Measurements from ENCODE around the gene CLASP1. TPM values are rescaled to one million over a fixed set of nuclear protein-coding genes. Genes with fewer than 3 reads are reported as not detected.
"Not testable (repeated sequence)": the region's sequence is repeated elsewhere in the genome, so short reads cannot be mapped to it uniquely, and the experiment has no call there.

CLASP1 gene
- total and polyA plus RNA-seq, 9 donors: 40.3 to 67.9 (median 51.7) TPM

DNA sequence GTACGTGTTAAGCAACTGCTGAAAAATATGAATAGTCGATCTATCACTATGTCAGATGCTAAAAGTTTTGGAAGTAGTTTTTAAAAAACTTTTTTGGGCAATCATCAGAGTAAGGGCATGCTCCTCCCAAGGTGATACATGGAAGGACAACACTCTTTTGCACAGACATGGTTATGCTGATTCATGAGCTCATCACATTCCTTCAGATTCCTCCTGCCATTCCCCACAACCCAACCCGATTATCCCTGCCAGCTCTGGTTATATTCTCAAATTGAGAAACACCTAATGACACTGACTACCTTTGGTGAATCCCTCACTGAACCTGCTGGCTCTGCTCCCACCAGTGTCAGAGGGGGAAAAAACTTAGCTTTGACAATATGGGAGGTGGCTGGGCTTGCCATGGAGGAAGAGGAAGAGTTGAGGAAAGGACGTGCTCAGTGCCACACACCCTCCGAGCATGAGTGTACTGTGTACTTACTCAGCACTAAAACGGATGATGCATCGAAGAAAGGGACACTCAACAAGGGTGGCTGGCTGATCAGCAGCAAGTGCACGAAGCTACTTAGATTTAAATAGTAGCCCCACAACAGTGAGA, 202.5 kb downstream of the CLASP1 start:
- 93% methylated on average over 7 of the region's 8 CpGs for WGBS (ENCODE audit: insufficient coverage)
- Histone ChIP-seq H3K36me3 (ENCODE audit: control insufficient read depth, insufficient read depth, low read length) (peaks cover 47% of the 10 kb centered on the region), H3K4me1 (ENCODE audit: control insufficient read depth, insufficient read depth, low read length) (no peaks in the 10 kb centered on the region), H3K9me3 (replicated peaks; ENCODE audit: control insufficient read depth, low read depth, low read length) (no peaks in the 10 kb centered on the region), H3K4me3 (ENCODE audit: low read length) (no peak overlapping the region), H3K27ac (ENCODE audit: low read length) (no peak overlapping the region), H3K27me3 (ENCODE audit: control insufficient read depth, insufficient read depth, low read length) (no peaks in the 10 kb centered on the region)
- no peak for DNase-seq

DNA sequence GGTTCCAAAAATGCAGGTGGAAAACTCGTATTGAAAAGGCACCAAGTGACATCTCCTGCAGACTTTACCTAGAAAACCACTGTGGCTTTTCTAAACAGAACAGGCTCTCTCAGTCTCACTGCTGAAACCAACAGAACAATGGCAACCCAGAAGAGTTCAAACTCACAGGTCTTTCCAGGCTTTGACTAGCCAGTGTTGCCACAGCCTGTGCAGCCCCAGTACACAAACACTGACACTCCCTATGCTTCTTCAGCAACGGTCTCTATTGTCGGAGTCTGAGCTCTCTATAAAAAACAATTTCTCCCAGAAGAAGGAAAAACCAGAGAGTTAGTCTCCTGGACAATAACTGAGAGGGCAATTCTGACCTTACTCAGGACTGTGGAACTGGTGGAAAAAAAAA, 206.4 kb downstream of the CLASP1 start:
- no peak overlapping the region for H3K27ac ChIP-seq (ENCODE audit: low read length)
- no peak overlapping the region for H3K4me3 ChIP-seq (ENCODE audit: low read length)
- H3K36me3 ChIP-seq (ENCODE audit: control insufficient read depth, insufficient read depth, low read length): peaks cover 32% of the 10 kb centered on the region
- whole genome bisulfite sequencing (ENCODE audit: insufficient coverage): 100% methylated on average over 1 of the region's 3 CpGs
- DNase-seq: no peak
- H3K27me3 ChIP-seq (ENCODE audit: control insufficient read depth, insufficient read depth, low read length): no peaks in the 10 kb centered on the region
- H3K9me3 ChIP-seq (replicated peaks; ENCODE audit: control insufficient read depth, low read depth, low read length): no peaks in the 10 kb centered on the region
- H3K4me1 ChIP-seq (ENCODE audit: control insufficient read depth, insufficient read depth, low read length): no peaks in the 10 kb centered on the region

DNA sequence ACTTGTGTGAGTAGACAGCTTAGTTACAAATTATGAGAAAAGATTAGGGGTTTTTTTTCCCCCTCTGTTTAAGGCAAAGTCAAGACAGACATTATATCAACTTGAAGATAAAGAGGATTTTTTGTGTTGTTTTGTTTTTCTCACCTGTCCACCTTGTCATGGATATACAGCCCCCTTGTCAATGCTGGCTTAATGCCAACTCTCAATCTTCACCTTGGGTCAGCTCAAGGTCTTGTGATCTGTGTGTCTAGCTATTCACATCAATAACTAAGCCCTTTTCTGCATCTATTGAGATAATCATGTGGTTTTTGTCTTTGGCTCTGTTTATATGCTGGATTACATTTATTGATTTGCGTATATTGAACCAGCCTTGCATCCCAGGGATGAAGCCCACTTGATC, 211.0 kb downstream of the CLASP1 start:
- H3K9me3 ChIP-seq (replicated peaks; ENCODE audit: control insufficient read depth, low read depth, low read length); H3K27me3 ChIP-seq (ENCODE audit: control insufficient read depth, insufficient read depth, low read length); H3K4me1 ChIP-seq (ENCODE audit: control insufficient read depth, insufficient read depth, low read length); H3K27ac ChIP-seq (ENCODE audit: low read length); H3K4me3 ChIP-seq (ENCODE audit: low read length): not testable (repeated sequence)
- peak; percentile 19 for DNase-seq
- no CpG with 5 or more reads among the region's 1 CpG for WGBS (ENCODE audit: insufficient coverage)
- H3K36me3 ChIP-seq (ENCODE audit: control insufficient read depth, insufficient read depth, low read length): peaks cover 20% of the 10 kb centered on the region

DNA sequence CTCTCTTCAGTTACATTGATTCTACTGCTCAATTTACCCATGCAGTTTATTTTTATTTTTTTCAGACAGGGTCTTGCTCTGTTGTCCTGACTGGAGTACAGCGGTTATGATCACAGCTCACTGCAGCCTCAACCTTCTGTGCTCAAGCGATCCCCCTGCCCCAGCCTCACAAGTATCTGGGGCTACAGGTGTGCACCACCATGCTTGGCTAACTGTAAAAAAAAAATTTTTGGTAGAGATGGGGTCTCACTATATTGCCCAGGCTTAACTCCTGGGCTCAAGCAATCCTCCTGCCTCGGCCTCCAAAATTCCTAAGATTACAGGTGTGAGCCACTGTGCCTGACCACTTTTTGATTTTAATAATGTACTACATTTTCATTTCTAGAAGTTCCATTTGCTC, 212.3 kb downstream of the CLASP1 start:
- H3K4me3 ChIP-seq (ENCODE audit: low read length): no peak overlapping the region
- no peaks in the 10 kb centered on the region for H3K27me3 ChIP-seq (ENCODE audit: control insufficient read depth, insufficient read depth, low read length)
- peaks cover 17% of the 10 kb centered on the region for H3K36me3 ChIP-seq (ENCODE audit: control insufficient read depth, insufficient read depth, low read length)
- no peak for DNase-seq
- WGBS (ENCODE audit: insufficient coverage): 100% methylated on average over 1 of the region's 3 CpGs
- H3K27ac ChIP-seq (ENCODE audit: low read length): no peak overlapping the region
- no peaks in the 10 kb centered on the region for H3K9me3 ChIP-seq (replicated peaks; ENCODE audit: control insufficient read depth, low read depth, low read length)
- H3K4me1 ChIP-seq (ENCODE audit: control insufficient read depth, insufficient read depth, low read length): no peaks in the 10 kb centered on the region

DNA sequence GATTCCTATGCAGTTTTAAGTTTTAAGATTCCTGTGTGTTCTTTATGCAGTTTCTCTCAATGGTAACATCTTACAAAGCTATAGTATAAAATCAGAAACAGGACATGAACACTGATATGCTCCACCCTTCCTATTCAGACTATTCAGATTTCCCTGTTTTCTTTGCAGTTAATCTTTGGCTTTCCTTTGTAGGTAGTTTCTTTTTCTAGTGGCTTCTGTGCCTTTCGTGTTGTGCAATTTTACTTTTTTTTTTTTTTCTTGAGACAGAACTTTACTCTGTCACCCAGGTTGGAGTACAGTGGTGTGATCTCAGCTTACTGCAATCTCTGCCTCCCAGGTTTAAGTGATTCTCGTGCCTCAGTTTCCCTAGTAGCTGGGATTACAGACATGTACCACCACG, 213.5 kb downstream of the CLASP1 start:
- Histone ChIP-seq H3K4me1 (ENCODE audit: control insufficient read depth, insufficient read depth, low read length) (no peaks in the 10 kb centered on the region), H3K9me3 (replicated peaks; ENCODE audit: control insufficient read depth, low read depth, low read length) (no peaks in the 10 kb centered on the region), H3K4me3 (ENCODE audit: low read length) (no peak overlapping the region), H3K36me3 (ENCODE audit: control insufficient read depth, insufficient read depth, low read length) (peaks cover 17% of the 10 kb centered on the region), H3K27me3 (ENCODE audit: control insufficient read depth, insufficient read depth, low read length) (no peaks in the 10 kb centered on the region), H3K27ac (ENCODE audit: low read length) (no peak overlapping the region)
- WGBS (ENCODE audit: insufficient coverage): 100% methylated on average over 1 of the region's 3 CpGs
- no peak for DNase-seq

DNA sequence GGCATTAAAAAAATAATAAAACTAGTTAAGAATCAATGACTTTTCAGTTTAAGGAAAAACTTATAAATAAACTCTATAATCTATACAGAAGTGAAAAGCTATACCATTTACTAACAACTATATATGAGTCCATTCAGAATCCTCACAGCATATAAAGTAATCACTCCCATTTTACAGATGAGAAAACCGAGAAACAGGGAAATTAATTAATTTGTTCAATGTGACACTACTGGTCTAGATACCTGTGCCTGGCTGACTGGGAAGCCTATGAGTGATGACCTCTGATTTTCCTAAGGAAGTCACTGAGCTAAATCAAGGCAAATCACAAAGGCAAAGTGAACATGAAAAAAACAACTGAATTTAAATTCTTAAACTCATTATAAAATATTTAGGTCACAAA, 218.0 kb downstream of the CLASP1 start:
- Histone ChIP-seq H3K27ac (ENCODE audit: low read length) (no peak overlapping the region), H3K9me3 (replicated peaks; ENCODE audit: control insufficient read depth, low read depth, low read length) (no peaks in the 10 kb centered on the region), H3K4me3 (ENCODE audit: low read length) (no peak overlapping the region), H3K36me3 (ENCODE audit: control insufficient read depth, insufficient read depth, low read length) (peaks cover 36% of the 10 kb centered on the region), H3K27me3 (ENCODE audit: control insufficient read depth, insufficient read depth, low read length) (no peaks in the 10 kb centered on the region), H3K4me1 (ENCODE audit: control insufficient read depth, insufficient read depth, low read length) (peaks cover 3% of the 10 kb centered on the region)
- no CpG with 5 or more reads among the region's 1 CpG for WGBS (ENCODE audit: insufficient coverage)
- no peak for DNase-seq

DNA sequence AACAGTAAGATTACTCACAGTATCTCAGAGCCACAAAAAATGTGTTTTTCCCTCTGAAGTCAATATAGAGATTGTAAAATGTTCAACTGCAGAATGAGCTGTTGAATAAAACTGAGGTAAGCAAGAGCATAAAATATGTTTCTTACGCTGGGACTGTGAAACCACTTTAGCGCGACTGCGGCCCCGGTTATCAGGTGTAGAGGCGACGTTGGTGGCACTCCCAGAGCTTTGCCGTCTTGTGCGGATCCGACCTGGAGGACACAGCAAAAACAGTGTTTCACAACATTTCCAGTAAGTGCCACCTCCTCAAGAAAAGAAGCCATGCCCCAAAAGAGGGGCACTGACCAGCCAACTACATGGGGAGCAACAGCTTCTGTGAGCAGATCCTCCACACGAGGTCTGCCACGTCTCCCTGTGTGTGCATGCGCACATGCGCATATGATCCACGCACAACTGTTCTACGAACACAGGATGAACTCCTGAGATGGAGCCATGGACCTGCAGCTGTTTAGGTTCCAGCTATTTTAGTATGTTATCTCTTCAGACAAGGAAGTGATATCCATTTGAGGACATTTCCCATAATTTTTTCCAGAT, 219.2 kb downstream of the CLASP1 start:
- Histone ChIP-seq H3K27ac (ENCODE audit: low read length) (no peak overlapping the region), H3K9me3 (replicated peaks; ENCODE audit: control insufficient read depth, low read depth, low read length) (no peaks in the 10 kb centered on the region), H3K36me3 (ENCODE audit: control insufficient read depth, insufficient read depth, low read length) (peaks cover 36% of the 10 kb centered on the region), H3K27me3 (ENCODE audit: control insufficient read depth, insufficient read depth, low read length) (no peaks in the 10 kb centered on the region), H3K4me3 (ENCODE audit: low read length) (no peak overlapping the region), H3K4me1 (ENCODE audit: control insufficient read depth, insufficient read depth, low read length) (peaks cover 3% of the 10 kb centered on the region)
- DNase-seq: no peak
- WGBS (ENCODE audit: insufficient coverage): 76% methylated on average over 13 of the region's 16 CpGs

DNA sequence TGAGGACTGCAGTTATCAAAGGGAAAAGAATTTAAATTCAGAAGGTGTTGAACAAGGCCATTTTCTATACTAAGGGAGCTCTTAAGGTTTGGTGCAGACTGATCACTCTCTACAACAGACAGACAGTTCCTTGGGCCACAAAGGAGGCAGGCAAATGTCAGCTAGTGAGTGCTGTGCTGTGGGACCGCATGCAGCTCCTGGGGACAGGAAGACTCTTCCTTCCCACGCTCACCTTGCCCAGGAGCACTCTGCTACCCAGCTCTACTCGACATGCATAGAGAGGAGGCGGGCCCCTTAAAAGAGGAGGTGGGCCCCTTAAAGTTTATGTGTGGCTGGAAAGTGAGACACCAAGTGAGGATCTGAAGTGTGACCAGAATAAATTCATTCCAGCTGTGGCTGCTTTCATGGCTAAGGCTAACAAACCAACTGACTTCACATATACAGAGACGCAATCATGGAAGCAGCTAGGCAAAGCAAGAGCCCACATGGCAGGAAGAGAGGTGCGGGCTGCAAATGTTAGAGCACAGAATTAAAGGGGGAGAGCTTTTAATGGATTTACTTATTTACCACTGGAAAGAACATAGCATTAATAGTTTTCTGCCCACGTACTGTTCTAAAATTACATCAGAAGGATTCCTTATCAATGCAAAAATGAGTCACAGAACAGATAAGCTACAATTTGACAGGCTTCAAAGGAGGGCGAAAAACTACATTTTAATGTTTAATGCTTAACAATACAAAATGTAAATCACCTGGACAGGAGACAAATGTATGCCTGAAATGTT, 220.0 kb downstream of the CLASP1 start:
- H3K36me3 ChIP-seq (ENCODE audit: control insufficient read depth, insufficient read depth, low read length): peaks cover 34% of the 10 kb centered on the region
- H3K27ac ChIP-seq (ENCODE audit: low read length): no peak overlapping the region
- no CpG with 5 or more reads among the region's 8 CpGs for WGBS (ENCODE audit: insufficient coverage)
- no peak for DNase-seq
- no peaks in the 10 kb centered on the region for H3K9me3 ChIP-seq (replicated peaks; ENCODE audit: control insufficient read depth, low read depth, low read length)
- no peak overlapping the region for H3K4me3 ChIP-seq (ENCODE audit: low read length)
- no peaks in the 10 kb centered on the region for H3K27me3 ChIP-seq (ENCODE audit: control insufficient read depth, insufficient read depth, low read length)
- H3K4me1 ChIP-seq (ENCODE audit: control insufficient read depth, insufficient read depth, low read length): peaks cover 3% of the 10 kb centered on the region

DNA sequence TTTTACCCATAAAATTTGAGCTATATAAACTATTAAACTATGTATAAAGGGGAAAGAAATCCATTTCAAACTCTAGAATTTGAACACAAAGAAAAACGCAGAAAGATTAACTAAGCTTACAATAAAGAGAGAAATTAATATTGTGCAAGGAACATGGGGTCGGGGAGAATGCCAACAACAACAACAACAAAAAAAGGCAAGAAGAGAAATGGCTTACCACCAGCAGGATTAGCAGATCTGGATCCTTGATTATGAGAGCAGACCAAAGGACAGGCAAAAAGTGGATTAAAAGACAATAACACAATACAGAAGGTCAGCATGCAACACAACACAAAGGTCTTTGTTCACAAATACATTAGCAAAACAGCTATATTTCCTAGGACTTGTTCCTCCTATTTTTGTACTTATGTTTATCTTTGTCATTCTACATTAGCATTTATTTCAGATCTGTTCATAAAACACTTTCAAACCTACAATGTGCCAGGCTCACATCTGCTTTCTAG, 222.0 kb downstream of the CLASP1 start:
- no peak overlapping the region for H3K4me3 ChIP-seq (ENCODE audit: low read length)
- H3K27me3 ChIP-seq (ENCODE audit: control insufficient read depth, insufficient read depth, low read length): no peaks in the 10 kb centered on the region
- H3K27ac ChIP-seq (ENCODE audit: low read length): no peak overlapping the region
- H3K9me3 ChIP-seq (replicated peaks; ENCODE audit: control insufficient read depth, low read depth, low read length): no peaks in the 10 kb centered on the region
- peaks cover 34% of the 10 kb centered on the region for H3K36me3 ChIP-seq (ENCODE audit: control insufficient read depth, insufficient read depth, low read length)
- DNase-seq: no peak
- H3K4me1 ChIP-seq (ENCODE audit: control insufficient read depth, insufficient read depth, low read length): peaks cover 3% of the 10 kb centered on the region
- no CpG with 5 or more reads among the region's 2 CpGs for whole genome bisulfite sequencing (ENCODE audit: insufficient coverage)

DNA sequence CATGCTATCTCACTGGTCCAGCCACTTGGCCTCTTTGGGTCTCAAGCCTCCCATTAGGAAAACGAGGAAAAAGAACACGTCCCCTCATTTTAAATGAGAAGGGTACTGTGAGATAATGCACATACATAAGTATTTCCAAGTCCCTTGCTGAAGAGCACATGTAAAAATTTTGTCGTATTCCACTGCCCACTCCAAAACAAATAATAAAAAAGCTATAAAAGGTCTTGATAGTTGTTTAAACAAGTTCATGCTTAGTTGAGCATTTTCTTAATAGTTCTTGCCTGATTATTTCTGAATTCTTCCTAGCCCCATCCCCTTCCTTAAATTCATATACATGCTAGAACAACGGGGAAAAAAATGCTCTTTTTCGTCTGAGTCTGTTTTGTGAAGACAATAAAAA, 228.8 kb downstream of the CLASP1 start:
- WGBS (ENCODE audit: insufficient coverage): no CpG with 5 or more reads among the region's 5 CpGs
- Histone ChIP-seq H3K27ac (ENCODE audit: low read length) (no peak overlapping the region), H3K36me3 (ENCODE audit: control insufficient read depth, insufficient read depth, low read length) (peaks cover 15% of the 10 kb centered on the region), H3K27me3 (ENCODE audit: control insufficient read depth, insufficient read depth, low read length) (no peaks in the 10 kb centered on the region), H3K4me1 (ENCODE audit: control insufficient read depth, insufficient read depth, low read length) (no peaks in the 10 kb centered on the region), H3K9me3 (replicated peaks; ENCODE audit: control insufficient read depth, low read depth, low read length) (no peaks in the 10 kb centered on the region), H3K4me3 (ENCODE audit: low read length) (no peak overlapping the region)
- DNase-seq: no peak

Data from muscle of leg (tissue), 11 donors.